ENCODE data around the gene AGAP3. TPM values are rescaled to one million over a fixed set of nuclear protein-coding genes. Genes with fewer than 3 reads are reported as not detected.
"Not testable (repeated sequence)": the region's sequence is repeated elsewhere in the genome, so short reads cannot be mapped to it uniquely, and the experiment has no call there.

The AGAP3 gene
- total RNA-seq, result 10 to 100 TPM; 20.6 to 22.0 TPM

DNA sequence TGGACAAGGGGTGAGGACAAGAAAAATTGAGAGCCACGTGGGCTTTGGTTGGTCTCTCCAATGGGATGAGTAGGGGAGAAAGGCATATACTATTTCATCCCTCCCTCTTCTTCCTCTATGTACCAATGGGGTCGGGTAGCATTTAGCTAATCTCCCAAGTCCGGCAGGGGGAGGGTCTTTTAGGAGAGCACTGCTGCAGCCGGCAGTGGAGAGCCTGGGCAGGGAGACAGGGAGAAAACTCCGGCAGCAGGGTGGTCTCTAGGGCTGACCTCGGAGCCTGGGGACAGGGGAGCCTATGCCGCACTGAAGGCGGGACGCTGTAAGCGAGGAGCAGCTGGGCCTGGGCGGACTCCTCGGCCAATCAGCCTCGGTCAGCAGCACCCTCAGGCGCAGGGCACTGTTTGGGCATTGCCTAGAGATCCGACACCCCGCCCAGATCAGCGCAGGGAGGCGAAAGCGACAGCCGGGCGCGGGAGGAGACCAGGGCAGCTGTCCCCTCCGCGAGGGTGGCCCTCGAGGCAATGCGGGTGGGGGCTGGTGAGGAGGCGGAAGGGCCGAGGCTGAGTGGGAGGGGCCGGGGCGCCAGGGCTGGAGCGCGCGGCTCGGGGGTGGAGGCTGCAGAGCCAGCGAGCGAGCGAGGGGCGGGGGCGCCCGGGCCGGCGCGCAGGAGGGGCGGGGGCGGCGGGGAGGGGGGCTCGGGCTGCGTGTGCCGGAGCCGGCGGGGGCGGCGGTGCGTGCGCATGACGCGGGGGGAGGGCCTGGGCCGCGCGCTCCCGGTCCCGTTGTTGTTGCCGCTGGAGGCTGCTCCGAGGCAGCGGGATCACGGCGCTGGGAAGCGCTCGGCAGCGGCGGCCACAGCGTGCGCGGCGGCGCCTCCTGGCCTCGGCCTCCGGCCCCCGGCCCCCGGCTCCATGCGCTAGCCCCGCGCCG, at the start of gene AGAP3:
Gene AGAP3, plus strand, starts transcription at position 785 of the 930 bp plus-strand sequence. CDS start 267 bp downstream, outside the sequence.
- peaks cover 35% of the 10 kb centered on the region for H3K4me1 Mint-ChIP-seq (ENCODE audit: low read depth)
- DNase-seq (peak; percentile 50), ATAC-seq (peak; percentile 6)
- peaks cover 4% of the 10 kb centered on the region for H3K36me3 Mint-ChIP-seq (ENCODE audit: low read depth)
- CTCF ChIA-PET, result interaction anchor here (0.5 to 3.7 kb wide), 10 partner anchors 21 to 158 kb away, joined by 3 to 38 read pairs (median 4); partner anchors contain the start of gene GBX1
- POLR2A ChIA-PET, result interaction anchor here (0.6 to 1.8 kb wide), 5 partner anchors 8 to 72 kb away, joined by 3 to 4 read pairs (median 3); no protein-coding TSS in a partner anchor
- intact Hi-C loops (cut with micrococcal nuclease), result no loop called here
- H3K27ac Mint-ChIP-seq, result peak within 1 kb of the TSS; percentile 68
- no peaks in the 10 kb centered on the region for H3K9me3 Mint-ChIP-seq
- H3K27me3 Mint-ChIP-seq, result peaks cover 22% of the 10 kb centered on the region
- H3K4me3 Mint-ChIP-seq, result peak within 1 kb of the TSS; percentile 80
- TF ChIP-seq, protein P1, sequence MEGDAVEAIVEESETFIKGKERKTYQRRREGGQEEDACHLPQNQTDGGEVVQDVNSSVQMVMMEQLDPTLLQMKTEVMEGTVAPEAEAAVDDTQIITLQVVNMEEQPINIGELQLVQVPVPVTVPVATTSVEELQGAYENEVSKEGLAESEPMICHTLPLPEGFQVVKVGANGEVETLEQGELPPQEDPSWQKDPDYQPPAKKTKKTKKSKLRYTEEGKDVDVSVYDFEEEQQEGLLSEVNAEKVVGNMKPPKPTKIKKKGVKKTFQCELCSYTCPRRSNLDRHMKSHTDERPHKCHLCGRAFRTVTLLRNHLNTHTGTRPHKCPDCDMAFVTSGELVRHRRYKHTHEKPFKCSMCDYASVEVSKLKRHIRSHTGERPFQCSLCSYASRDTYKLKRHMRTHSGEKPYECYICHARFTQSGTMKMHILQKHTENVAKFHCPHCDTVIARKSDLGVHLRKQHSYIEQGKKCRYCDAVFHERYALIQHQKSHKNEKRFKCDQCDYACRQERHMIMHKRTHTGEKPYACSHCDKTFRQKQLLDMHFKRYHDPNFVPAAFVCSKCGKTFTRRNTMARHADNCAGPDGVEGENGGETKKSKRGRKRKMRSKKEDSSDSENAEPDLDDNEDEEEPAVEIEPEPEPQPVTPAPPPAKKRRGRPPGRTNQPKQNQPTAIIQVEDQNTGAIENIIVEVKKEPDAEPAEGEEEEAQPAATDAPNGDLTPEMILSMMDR (IDR thresholded peaks at IDR 0.05), result no peak

DNA sequence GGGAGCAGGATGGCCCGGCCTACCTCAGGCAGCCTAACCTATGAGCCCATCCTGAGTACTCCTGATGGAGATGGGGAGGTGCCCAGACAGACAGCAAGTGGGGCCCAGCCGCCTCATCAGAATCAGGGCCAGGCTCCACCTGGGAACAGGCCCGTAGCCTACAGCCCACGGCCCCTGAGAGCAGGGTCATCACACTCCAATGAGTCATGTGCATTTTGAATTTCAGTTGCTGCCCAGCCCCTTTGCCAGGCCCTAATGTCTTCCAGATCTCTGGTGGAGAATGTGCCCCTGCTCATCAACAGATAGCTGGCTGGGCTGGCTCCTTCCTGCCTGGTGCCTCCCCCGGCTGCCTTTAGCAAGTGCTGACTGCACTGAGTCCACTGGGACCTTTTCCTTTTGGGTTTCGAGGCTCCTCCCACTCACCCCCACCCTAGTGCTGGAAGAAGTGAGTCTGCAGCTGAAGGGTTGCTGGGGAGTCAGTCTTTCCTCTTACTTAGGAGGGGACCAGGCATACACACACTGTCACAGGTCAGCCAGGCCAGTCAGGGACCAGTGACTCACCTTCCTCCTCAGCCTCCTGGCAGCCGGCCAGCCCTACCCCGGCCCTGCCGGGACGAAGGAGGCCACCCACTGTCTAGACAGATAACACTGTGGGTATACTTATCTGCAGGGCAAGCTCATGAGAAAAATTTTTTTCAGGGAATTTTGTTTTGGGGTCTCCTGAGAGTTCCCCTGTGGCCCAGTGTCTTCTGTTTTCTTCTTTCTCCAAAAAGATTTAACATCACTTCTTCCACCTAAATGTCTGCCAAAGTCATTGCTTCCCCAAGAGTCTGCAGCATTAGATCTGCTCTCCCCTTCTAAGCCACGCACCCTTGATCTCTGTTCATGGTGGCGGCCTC, 47.1 kb upstream of the AGAP3 start:
- ATAC-seq (peak; percentile 93), DNase-seq (peak; percentile 96)
- peak overlapping the region; percentile 89 for H3K27ac Mint-ChIP-seq
- peak overlapping the region; percentile 5 for H3K4me3 Mint-ChIP-seq
- H3K27me3 Mint-ChIP-seq, result no peaks in the 10 kb centered on the region
- intact Hi-C loops (cut with micrococcal nuclease), result no loop called here
- CTCF ChIA-PET, result interaction anchor here (0.9 to 2.3 kb wide), 6 partner anchors 11 to 141 kb away, joined by 3 to 9 read pairs (median 4); partner anchors contain the start of gene ABCB8
- POLR2A ChIA-PET, result interaction anchor here (0.7 to 1.7 kb wide), 5 partner anchors 11 to 43 kb away, joined by 3 to 4 read pairs (median 4); partner anchors contain the start of gene ABCB8
- TF ChIP-seq, protein P1 (IDR thresholded peaks at IDR 0.05), result no peak
- H3K9me3 Mint-ChIP-seq, result no peaks in the 10 kb centered on the region
- H3K4me1 Mint-ChIP-seq (ENCODE audit: low read depth), result peaks cover 20% of the 10 kb centered on the region
- peaks cover 8% of the 10 kb centered on the region for H3K36me3 Mint-ChIP-seq (ENCODE audit: low read depth)

DNA sequence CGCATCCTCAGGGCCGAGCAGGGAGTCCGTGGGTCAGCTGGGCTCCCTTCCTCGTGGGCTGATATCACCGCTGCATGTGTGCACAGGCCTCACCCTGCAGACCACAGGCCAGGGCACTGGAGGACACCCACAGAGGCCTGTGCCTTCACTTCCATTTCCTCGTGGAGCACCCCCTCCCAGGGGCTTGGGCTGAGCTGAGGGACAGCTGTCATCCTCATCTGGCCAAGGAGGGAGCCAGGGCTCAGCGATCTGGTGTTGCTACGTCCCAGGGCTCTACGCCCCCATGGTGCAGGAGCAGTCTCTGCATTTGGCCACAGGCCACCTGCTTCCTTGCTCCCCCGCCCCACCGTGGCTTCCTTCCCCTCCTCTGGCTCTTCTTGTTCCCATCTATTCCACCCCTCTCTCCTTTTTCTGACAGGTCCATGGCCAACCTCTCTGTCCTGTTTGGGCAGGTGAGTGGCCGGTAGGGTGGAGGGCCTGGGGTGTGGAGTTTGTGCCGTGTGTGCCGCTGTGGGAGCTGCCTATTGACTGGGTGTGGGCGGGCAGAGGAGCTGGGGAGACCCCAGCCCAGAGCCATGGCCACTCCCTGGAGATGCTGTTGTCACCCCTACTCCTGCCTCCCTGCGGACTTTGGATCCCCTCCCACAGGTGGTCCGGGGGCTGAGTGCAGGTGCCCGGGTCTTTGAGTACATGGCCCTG, 46.3 kb upstream of the AGAP3 start:
- ChIA-PET CTCF (interaction anchor here (1.3 to 2.3 kb wide), 3 partner anchors 20 to 142 kb away, joined by 3 to 9 read pairs (median 5); no protein-coding TSS in a partner anchor), POLR2A (interaction anchor here (1.3 to 1.7 kb wide), 3 partner anchors 11 to 14 kb away, joined by 4 read pairs; partner anchors contain the start of gene ABCB8)
- Mint-ChIP-seq H3K36me3 (ENCODE audit: low read depth) (peaks cover 7% of the 10 kb centered on the region), H3K9me3 (no peaks in the 10 kb centered on the region), H3K27me3 (no peaks in the 10 kb centered on the region), H3K4me3 (no peak overlapping the region), H3K27ac (peak overlapping the region; percentile 89), H3K4me1 (ENCODE audit: low read depth) (peaks cover 20% of the 10 kb centered on the region)
- intact Hi-C loops (cut with micrococcal nuclease), result no loop called here
- ATAC-seq (no peak), DNase-seq (no peak)
- TF ChIP-seq, protein P1 (IDR thresholded peaks at IDR 0.05), result no peak

DNA sequence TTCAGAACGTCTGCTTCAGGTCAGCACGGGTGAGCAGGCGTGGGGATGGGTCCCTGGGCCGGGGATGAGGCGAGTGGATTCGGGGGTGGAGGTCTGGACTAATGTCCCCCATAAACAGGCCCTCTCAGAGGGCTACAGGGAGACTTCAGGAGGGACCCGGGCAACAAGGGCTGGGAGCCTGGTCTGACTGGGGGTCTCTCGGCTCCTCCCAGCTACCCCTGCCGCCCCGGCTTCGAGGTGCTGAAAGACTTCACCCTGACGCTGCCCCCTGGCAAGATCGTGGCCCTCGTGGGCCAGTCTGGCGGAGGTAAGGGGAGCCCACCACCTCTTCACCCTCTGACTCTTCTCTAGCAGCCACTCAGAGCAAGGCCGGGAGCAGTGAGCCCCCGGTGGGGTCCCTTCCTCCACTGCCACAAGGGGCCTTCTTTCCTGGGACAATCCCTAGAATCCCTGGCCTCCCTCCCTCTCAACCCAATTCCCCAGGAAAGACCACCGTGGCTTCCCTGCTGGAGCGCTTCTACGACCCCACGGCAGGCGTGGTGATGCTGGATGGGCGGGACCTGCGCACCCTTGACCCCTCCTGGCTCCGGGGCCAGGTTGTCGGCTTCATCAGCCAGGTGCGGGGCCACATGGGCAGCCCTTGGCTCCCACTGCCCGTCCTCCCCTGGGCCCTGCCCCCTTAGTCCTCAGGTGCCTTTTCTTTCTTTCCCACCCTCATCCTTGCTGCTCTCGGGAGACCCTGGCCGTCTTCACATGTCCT, 45.5 kb upstream of the AGAP3 start:
- Mint-ChIP-seq H3K36me3 (ENCODE audit: low read depth) (peaks cover 3% of the 10 kb centered on the region), H3K27me3 (no peaks in the 10 kb centered on the region), H3K4me3 (no peak overlapping the region), H3K4me1 (ENCODE audit: low read depth) (peaks cover 20% of the 10 kb centered on the region), H3K27ac (no peak overlapping the region), H3K9me3 (no peaks in the 10 kb centered on the region)
- TF ChIP-seq, protein P1 (IDR thresholded peaks at IDR 0.05), result no peak
- intact Hi-C loops (cut with micrococcal nuclease), result no loop called here
- POLR2A ChIA-PET, result interaction anchor here (1.6 kb wide), 1 partner anchor 10 kb away, joined by 4 read pairs; no protein-coding TSS in a partner anchor
- ATAC-seq, result no peak
- CTCF ChIA-PET, result interaction anchor here (0.9 to 1.7 kb wide), 2 partner anchors 20 to 23 kb away, joined by 3 to 5 read pairs; no protein-coding TSS in a partner anchor
- DNase-seq, result no peak

DNA sequence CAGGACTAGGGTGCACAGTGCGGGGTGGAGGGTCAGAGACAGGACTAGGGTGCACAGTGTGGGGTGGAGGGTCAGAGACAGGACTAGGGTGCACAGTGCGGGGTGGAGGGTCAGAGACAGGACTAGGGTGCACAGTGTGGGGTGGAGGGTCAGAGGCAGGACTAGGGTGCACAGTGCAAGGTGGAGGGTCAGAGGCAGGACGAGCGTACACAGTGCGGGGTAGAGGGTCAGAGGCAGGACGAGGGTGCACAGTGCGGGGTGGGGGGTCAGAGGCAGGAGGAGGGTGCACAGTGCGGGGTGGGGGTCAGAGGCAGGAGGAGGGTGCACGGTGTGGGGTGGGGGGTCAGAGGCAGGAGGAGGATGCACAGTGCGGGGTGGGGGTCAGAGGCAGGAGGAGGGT, 42.8 kb upstream of the AGAP3 start:
- peaks cover 20% of the 10 kb centered on the region for H3K4me1 Mint-ChIP-seq (ENCODE audit: low read depth)
- H3K36me3 Mint-ChIP-seq (ENCODE audit: low read depth); H3K9me3 Mint-ChIP-seq; H3K4me3 Mint-ChIP-seq; ATAC-seq; H3K27ac Mint-ChIP-seq; POLR2A ChIA-PET; intact Hi-C loops (cut with micrococcal nuclease); H3K27me3 Mint-ChIP-seq; CTCF ChIA-PET; DNase-seq: not testable (repeated sequence)
